Mucosa of stomach (tissue), 1 donor: Measurements from ENCODE around the gene MACROD2.

Source experiments
- H3K27me3 ChIP-seq: one replicate; pipeline ENCODE4 v1.7.0; 2013; ENCODE audit warnings: mild to moderate bottlenecking, low read length; ENCODE audit not compliant: control insufficient read depth, insufficient read depth
- H3K36me3 ChIP-seq: one replicate; pipeline ENCODE4 v1.7.0; 2013; ENCODE audit warnings: low read length; ENCODE audit not compliant: control insufficient read depth, insufficient read depth
- H3K4me1 ChIP-seq: one replicate; pipeline ENCODE4 v1.7.0; 2013; ENCODE audit warnings: mild to moderate bottlenecking, low read length; ENCODE audit not compliant: control insufficient read depth, insufficient read depth
- H3K4me3 ChIP-seq: one replicate; pipeline ENCODE4 v1.7.0; 2013; ENCODE audit warnings: low read length
- H3K9ac ChIP-seq: one replicate; pipeline ENCODE4 v1.7.0; 2013; ENCODE audit warnings: mild to moderate bottlenecking, low read length, moderate library complexity
- H3K9me3 ChIP-seq: one replicate; pipeline ENCODE4 v1.7.0; 2013; ENCODE audit warnings: mild to moderate bottlenecking, low read length, moderate library complexity; ENCODE audit not compliant: control insufficient read depth
- donor health status: Pancreatic carcinoma.

MACROD2 gene

DNA sequence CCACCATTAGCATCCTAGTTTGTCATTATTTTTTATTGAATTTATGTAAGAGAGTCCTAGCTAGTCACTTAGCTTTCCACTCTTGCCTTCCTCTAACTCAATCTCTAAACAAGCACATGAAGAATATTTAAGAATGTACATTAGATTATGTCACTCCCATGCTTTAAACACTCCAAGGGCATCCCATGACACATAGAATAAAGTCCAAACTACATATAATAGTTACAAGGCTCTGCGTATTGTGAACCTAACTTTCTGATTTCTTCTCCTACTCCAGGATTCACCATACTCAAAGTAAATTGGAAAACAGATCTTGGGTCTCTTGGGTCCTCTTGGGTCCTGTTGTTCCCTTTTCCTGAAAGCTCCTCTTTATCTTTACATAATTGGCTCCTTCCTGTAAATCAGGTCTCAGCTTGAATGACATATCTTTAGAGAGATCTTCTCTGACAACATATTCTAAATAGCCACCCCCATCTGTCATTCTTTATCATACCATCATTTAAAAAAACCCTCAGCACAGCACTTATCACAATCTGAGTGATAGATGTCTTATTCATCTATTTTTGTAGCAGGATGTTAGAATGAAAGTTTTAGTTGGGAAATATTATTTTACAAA lies 1384.5 kb downstream of the MACROD2 start:
- Histone ChIP-seq H3K27me3 (no peaks in the 10 kb centered on the region), H3K9ac (no peak overlapping the region), H3K36me3 (no peaks in the 10 kb centered on the region), H3K4me3 (no peak overlapping the region), H3K4me1 (no peaks in the 10 kb centered on the region), H3K9me3 (no peaks in the 10 kb centered on the region)

DNA sequence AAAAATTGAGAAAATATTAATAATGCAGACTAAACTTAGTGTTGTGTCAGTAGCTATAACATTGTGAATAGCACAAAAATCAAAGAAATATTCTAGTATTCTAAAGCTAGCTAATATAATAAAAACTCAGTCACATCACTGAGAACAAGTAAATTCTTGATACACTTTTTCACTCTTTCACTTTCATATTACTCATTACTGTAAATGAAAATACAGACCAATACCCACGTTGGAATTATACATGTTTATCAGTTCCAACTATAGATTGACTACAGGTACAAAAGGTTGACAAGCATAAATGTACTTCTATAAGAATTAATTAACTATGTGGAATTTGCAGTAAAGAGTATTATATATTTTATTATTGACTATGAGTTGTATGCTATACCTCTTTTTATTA lies 1385.5 kb downstream of the MACROD2 start:
- H3K4me1 ChIP-seq: no peaks in the 10 kb centered on the region
- H3K4me3 ChIP-seq: no peak overlapping the region
- H3K27me3 ChIP-seq: no peaks in the 10 kb centered on the region
- H3K36me3 ChIP-seq: no peaks in the 10 kb centered on the region
- no peaks in the 10 kb centered on the region for H3K9me3 ChIP-seq
- H3K9ac ChIP-seq: no peak overlapping the region

DNA sequence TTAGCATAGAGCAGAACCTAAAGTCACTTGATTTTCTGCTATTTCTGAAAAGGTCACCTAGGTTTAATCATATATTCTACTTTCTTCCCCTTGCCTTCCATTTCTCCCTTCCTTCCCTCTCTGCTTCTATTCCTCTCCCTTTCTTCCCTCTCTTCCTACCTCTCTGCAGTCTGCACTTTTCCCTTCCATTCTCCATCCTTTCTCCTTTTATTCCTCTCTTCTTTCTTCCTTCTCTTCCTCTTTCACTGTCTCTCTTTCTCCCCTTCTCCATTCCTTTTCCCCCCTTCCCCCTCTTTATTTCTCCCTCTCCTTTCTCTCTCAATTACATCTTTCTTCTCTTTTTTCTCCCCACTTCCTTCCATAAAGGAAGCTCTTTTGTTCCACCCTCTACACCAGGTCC lies 1391.9 kb downstream of the MACROD2 start:
- H3K27me3 ChIP-seq: no peaks in the 10 kb centered on the region
- no peak overlapping the region for H3K4me3 ChIP-seq
- H3K9me3 ChIP-seq: no peaks in the 10 kb centered on the region
- H3K9ac ChIP-seq: no peak overlapping the region
- no peaks in the 10 kb centered on the region for H3K36me3 ChIP-seq
- no peaks in the 10 kb centered on the region for H3K4me1 ChIP-seq

DNA sequence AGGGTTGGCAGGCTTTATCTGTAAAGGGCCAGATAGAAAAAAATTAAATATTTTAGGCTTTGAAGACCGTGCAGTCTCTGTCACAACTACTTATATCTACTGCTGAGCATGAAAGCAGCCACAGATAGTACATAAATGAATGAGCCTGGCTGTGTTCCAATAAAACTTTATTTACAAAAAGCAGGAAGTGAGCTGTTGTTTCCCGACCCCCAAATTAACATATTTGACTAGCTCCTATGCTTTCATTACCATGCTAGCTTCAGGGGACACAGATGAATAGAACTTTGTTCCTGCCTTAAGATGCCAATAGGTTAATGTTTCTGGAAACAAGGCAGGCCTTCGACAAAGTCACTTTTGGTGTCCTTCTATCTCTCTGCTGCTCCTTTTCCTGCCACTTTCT lies 1400.1 kb downstream of the MACROD2 start:
- Histone ChIP-seq H3K9ac (no peak overlapping the region), H3K4me1 (no peaks in the 10 kb centered on the region), H3K36me3 (no peaks in the 10 kb centered on the region), H3K9me3 (no peaks in the 10 kb centered on the region), H3K4me3 (no peak overlapping the region), H3K27me3 (no peaks in the 10 kb centered on the region)

DNA sequence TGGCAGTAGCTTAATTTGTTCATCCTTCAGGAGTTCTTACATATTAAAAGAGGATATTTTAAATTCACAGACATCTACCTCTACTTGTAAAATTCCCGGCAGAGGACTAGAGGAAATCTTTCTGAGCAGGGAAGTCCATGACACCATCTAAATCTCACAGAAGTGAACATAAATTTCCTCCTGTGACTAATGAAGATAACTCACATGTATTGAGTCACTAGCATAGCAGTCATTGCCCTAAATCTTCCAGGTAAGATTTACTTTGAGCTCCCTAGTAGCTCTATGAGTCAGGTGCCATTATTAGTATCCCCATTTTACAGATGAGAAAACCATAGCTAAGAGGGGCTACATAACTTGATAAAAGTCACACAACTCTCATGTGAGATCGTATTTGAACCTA lies 1400.7 kb downstream of the MACROD2 start:
- no peaks in the 10 kb centered on the region for H3K27me3 ChIP-seq
- no peaks in the 10 kb centered on the region for H3K4me1 ChIP-seq
- no peak overlapping the region for H3K4me3 ChIP-seq
- H3K9me3 ChIP-seq: no peaks in the 10 kb centered on the region
- H3K36me3 ChIP-seq: no peaks in the 10 kb centered on the region
- H3K9ac ChIP-seq: no peak overlapping the region

DNA sequence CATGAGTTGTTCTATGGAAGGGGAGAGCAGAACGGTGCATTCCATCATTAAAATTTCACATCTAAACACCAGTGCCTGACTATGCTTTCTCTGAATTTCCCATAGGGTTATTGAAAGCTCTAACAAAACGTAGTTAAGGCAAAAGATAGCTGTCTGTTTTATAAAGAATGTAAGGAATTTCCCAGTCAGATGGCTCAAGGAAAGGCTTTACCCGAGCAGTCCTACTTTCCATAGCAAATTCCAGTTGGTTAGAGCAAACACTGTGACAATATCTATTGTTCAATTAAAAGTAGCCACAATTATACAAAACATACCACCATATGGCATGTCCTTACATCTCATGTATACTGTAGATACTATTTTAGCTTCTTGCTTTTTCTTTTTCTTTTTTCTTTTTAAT lies 1401.6 kb downstream of the MACROD2 start:
- H3K4me1 ChIP-seq: no peaks in the 10 kb centered on the region
- no peak overlapping the region for H3K9ac ChIP-seq
- H3K36me3 ChIP-seq: no peaks in the 10 kb centered on the region
- H3K27me3 ChIP-seq: no peaks in the 10 kb centered on the region
- no peak overlapping the region for H3K4me3 ChIP-seq
- no peaks in the 10 kb centered on the region for H3K9me3 ChIP-seq

DNA sequence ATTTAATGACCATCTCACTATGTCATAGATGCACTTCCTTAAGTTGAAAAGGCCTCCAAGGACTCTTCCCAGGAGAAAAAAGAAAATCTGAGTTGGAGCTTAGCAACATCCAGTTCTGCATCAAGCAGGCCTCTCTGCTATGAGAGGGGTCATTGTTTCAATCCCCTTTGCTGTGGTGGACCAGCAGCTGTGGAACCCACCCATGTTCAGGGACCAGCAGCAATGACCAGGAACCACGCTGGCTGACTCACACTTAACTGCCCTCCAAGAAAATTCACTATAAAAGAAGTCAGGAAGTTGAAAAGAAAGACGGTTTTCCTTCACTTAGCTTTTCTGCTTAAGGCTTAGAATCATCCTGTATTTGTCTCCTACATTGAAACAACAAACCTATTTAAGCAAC lies 1404.5 kb downstream of the MACROD2 start:
- H3K27me3 ChIP-seq: no peaks in the 10 kb centered on the region
- no peaks in the 10 kb centered on the region for H3K9me3 ChIP-seq
- no peaks in the 10 kb centered on the region for H3K36me3 ChIP-seq
- H3K4me3 ChIP-seq: no peak overlapping the region
- no peaks in the 10 kb centered on the region for H3K4me1 ChIP-seq
- no peak overlapping the region for H3K9ac ChIP-seq

DNA sequence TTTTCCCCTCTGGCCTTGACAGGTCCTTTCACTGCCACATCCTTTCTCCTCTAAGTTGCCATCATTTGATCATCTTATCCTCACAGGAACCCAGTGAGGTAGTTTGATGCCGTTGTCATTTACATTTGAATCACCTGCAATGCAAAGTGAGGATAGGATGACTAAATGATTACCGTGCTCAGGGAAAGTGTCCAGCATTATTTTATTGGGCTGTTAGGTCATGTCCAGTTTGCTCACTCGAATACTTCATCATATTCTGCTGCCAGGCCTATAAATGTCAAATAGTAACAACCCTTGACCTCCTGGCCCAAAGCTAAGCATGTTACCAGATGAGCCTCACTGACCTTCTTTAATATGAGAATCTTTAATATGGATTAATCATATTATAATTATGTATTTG lies 1410.8 kb downstream of the MACROD2 start:
- Histone ChIP-seq H3K9me3 (no peaks in the 10 kb centered on the region), H3K4me3 (no peak overlapping the region), H3K36me3 (no peaks in the 10 kb centered on the region), H3K9ac (no peak overlapping the region), H3K4me1 (no peaks in the 10 kb centered on the region), H3K27me3 (no peaks in the 10 kb centered on the region)

DNA sequence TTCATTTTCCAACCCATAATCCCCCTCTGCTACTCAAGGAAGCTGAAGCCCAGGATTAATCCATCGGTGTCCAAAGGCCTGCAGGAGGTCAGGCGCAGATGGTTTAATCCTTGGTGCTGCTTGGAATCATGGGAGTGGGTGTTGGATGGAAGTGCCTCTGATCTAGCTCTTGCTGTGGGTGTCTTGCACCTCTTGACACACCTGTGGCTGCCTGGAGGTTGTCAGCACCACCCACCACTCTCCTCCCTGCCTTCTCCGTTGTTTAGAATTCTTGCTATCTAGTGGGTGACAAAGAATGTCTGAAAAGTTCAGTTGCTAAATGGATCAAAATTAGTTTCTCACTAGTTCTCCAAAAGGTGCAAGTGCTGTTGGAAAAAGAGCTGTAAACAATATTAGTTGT lies 1416.5 kb downstream of the MACROD2 start:
- Histone ChIP-seq H3K9ac (no peak overlapping the region), H3K9me3 (no peaks in the 10 kb centered on the region), H3K27me3 (no peaks in the 10 kb centered on the region), H3K36me3 (no peaks in the 10 kb centered on the region), H3K4me1 (no peaks in the 10 kb centered on the region), H3K4me3 (no peak overlapping the region)

DNA sequence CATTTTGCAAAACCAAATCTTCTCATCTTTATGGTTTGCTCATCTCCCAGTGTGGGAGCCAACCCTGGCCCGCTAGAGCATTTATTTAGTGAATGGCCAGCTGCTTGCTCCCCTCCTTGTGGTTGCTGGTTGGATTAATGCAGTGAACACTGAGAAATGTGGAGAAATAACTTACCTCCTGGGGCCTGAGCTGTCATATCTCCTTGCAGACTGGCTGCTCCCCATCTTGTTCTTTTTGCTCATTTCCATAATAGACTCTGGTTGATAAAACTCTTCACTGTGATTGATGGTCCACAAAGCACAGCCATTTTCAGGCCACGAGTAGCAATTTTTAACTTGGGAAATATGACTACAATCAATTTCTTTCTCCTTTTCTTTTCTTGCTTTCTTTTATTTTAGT lies 1420.6 kb downstream of the MACROD2 start:
- H3K4me3 ChIP-seq: no peak overlapping the region
- H3K4me1 ChIP-seq: no peaks in the 10 kb centered on the region
- no peaks in the 10 kb centered on the region for H3K27me3 ChIP-seq
- H3K9ac ChIP-seq: no peak overlapping the region
- no peaks in the 10 kb centered on the region for H3K9me3 ChIP-seq
- no peaks in the 10 kb centered on the region for H3K36me3 ChIP-seq

DNA sequence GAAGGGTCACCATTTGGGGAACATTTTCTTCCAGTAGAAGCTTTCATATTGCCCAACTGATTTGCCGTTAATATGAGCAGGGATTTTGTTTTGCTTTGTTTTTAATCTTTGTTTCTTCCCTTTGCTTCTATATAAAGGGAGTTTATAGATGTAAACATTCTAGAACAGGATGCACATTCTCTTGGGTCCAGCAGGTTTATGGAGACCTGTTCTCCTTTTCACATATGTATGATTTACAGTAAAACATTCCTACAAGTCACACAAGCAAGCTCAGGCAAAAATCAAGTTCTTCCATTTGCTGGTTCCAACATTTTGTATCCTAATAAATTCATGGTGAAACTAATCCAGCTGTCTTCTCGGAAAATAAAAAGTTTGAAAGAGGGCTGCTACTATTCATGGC lies 1424.5 kb downstream of the MACROD2 start:
- no peaks in the 10 kb centered on the region for H3K27me3 ChIP-seq
- no peaks in the 10 kb centered on the region for H3K36me3 ChIP-seq
- no peak overlapping the region for H3K4me3 ChIP-seq
- H3K4me1 ChIP-seq: no peaks in the 10 kb centered on the region
- no peaks in the 10 kb centered on the region for H3K9me3 ChIP-seq
- H3K9ac ChIP-seq: no peak overlapping the region

DNA sequence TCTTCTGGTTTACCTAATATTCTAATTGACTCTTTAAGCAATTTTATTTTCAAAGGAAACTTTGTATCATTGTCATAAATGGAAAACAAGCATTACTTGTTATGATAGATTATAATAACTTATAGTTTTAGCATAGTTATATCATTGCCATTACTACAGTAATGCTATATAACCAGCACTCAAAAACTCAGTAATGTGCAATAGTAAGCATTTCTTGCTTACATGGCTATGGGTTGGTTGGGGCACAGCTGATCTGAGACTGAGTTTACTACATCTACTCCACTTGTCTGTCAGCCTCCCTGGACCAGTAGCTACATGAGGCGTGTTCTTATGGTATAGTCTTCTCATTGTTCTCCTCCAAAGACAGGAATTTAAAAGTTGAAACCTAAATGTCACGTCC lies 1427.7 kb downstream of the MACROD2 start:
- Histone ChIP-seq H3K9me3 (no peaks in the 10 kb centered on the region), H3K9ac (no peak overlapping the region), H3K4me1 (no peaks in the 10 kb centered on the region), H3K27me3 (no peaks in the 10 kb centered on the region), H3K36me3 (no peaks in the 10 kb centered on the region), H3K4me3 (no peak overlapping the region)

DNA sequence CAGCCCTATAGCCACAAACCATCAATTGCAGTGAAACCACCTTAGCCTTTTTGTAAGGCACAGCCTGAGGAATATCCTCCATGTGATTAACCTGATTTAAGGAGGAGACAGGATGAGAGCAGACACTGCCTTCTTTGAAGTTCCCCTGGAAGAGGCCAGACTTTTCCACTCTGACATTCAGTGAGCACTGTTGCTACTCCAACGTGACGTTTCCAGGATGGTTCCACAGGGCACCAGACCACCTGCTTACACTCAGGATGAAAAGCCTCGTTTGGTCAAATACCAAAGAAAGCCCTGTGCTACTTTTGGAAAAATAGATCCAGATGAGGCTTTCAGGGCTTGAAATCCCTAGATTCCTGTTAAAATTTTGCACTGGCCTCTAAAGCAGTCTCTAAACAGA lies 1444.2 kb downstream of the MACROD2 start:
- no peaks in the 10 kb centered on the region for H3K4me1 ChIP-seq
- no peaks in the 10 kb centered on the region for H3K9me3 ChIP-seq
- no peak overlapping the region for H3K4me3 ChIP-seq
- no peak overlapping the region for H3K9ac ChIP-seq
- no peaks in the 10 kb centered on the region for H3K27me3 ChIP-seq
- H3K36me3 ChIP-seq: no peaks in the 10 kb centered on the region
